Vagina (tissue), 2 donors: ENCODE results near the gene ESCO1.
"Not testable (repeated sequence)": the region's sequence is repeated elsewhere in the genome, so short reads cannot be mapped to it uniquely, and the experiment has no call there.

Source experiments
- POLR2AphosphoS5 ChIP-seq, 2 donors: sonication (generic); formaldehyde crosslinking; IDR thresholded peaks; one replicate each; pipeline ENCODE4 v1.9.0; 2017; ENCODE audit warnings: antibody characterized with exemption in 2 of 2, mild to moderate bottlenecking in 2 of 2, low read depth in 1 of 2; ENCODE audit not compliant: insufficient read depth in 1 of 2
- TF ChIP-seq, protein P1 (sequence below), 3 experiments: fragments of 450-650 bp in 2 of 3; fragments of 200-600 bp in 1 of 3; sonication (generic) in 1 of 3; IDR thresholded peaks; one replicate each; pipeline ENCODE4 v1.5.1; 2017 to 2019; ENCODE audit warnings: antibody characterized with exemption in 3 of 3, mild to moderate bottlenecking in 2 of 3, moderate library complexity in 2 of 3

DNA sequence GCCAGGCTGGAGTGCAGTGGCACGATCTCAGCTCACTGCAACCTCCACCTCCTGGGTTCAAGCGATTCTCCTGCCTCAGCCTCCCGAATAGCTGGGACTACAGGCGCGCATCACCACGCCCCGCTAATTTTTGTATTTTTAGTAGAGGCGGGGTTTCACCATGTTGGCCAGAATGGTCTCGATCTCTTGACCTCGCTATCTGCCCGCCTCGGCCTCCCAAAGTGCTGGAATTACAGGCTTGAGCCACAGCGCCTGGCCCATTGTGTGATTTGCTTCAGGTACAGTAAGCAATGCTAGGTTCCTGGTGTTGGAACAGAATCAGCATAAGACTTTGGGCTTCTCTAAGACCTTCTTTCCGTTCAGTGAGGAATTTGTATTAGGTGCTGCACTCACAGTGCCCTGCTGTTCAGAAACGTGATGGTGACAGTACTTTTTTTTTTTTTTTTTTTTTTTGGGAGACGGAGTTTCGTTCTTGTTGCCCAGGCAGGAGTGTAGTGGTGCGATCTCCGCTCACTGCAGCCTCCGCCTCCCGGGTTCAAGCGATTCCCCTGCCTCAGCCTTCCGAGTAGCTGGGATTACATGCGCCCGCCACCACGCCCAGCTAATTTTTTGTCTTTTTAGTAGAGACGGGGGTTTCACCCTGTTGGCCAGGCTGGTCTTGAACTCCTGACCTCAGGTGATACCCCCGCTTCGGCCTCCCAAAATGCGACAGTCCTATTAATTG, 11.1 kb upstream of the ESCO1 start:
- TF ChIP-seq, protein P1, sequence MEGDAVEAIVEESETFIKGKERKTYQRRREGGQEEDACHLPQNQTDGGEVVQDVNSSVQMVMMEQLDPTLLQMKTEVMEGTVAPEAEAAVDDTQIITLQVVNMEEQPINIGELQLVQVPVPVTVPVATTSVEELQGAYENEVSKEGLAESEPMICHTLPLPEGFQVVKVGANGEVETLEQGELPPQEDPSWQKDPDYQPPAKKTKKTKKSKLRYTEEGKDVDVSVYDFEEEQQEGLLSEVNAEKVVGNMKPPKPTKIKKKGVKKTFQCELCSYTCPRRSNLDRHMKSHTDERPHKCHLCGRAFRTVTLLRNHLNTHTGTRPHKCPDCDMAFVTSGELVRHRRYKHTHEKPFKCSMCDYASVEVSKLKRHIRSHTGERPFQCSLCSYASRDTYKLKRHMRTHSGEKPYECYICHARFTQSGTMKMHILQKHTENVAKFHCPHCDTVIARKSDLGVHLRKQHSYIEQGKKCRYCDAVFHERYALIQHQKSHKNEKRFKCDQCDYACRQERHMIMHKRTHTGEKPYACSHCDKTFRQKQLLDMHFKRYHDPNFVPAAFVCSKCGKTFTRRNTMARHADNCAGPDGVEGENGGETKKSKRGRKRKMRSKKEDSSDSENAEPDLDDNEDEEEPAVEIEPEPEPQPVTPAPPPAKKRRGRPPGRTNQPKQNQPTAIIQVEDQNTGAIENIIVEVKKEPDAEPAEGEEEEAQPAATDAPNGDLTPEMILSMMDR (IDR thresholded peaks at IDR 0.05) = not testable (repeated sequence)
- not testable (repeated sequence) for TF ChIP-seq POLR2AphosphoS5 (IDR thresholded peaks at IDR 0.05; ENCODE audit: insufficient read depth in 1 of 2, low read depth in 1 of 2)
